Endothelial cell of umbilical vein (primary cell): ENCODE results near the gene MESP1. TPM values are rescaled to one million over a fixed set of nuclear protein-coding genes. Genes with fewer than 3 reads are reported as not detected.

Experiments
- BruUV-seq: library from RNA; stranded (reverse); fragments of 400-500 nt; replicated peaks from 2 replicates; lab custom pipeline; 2021; lab: Mats Ljungman, UMichigan
- CTCF ChIA-PET: fragments of 300-600, 350-600 bp; sonication (Branson Sonifier 250); formaldehyde crosslinking; loops from one replicate; lab custom pipeline; 2021; ENCODE audit warnings: antibody characterized with exemption, inconsistent platforms; lab: Charles Lee
- POLR2A ChIA-PET: fragments of 300-600, 350-600 bp; sonication (Branson Sonifier 250); formaldehyde crosslinking; loops from one replicate; lab custom pipeline; 2021; ENCODE audit warnings: antibody characterized with exemption, inconsistent platforms; lab: Charles Lee
- DNase-seq: peaks from one replicate; pipeline ENCODE4 v3.0.0-alpha.2; 2011; ENCODE audit warnings: low read depth, low spot score
- FAIRE-seq: peaks from 2 replicates; lab custom pipeline; 2011; peaks lifted over from hg19 to GRCh38; lab: Jason Lieb, UNC
- H2AFZ ChIP-seq: 2 replicates; pipeline ENCODE4 v1.6.0; 2012; ENCODE audit warnings: low read depth, low read length, control low read depth, inconsistent platforms
- H3K27ac ChIP-seq: 2 replicates; pipeline ENCODE4 v1.5.1; 2011; ENCODE audit warnings: low read depth, mild to moderate bottlenecking, control low read depth, low read length, moderate library complexity; ENCODE audit not compliant: insufficient read depth
- H3K27me3 ChIP-seq, 2 experiments: 2 replicates each; pipeline versions ENCODE4 v1.6.0 to v1.6.1; 2011; ENCODE audit warnings: low read length in 2 of 2, mixed read lengths in 1 of 2; ENCODE audit not compliant: control insufficient read depth in 2 of 2, insufficient read depth in 2 of 2
- H3K36me3 ChIP-seq, 2 experiments: 2 replicates in 1 of 2; 3 replicates in 1 of 2; pipeline ENCODE4 v1.5.1; 2011; ENCODE audit warnings: low read length in 2 of 2, mild to moderate bottlenecking in 1 of 2, moderate library complexity in 1 of 2; ENCODE audit not compliant: control insufficient read depth in 2 of 2, insufficient read depth in 2 of 2; ENCODE audit errors: extremely low read depth in 1 of 2
- H3K4me1 ChIP-seq: 3 replicates; pipeline ENCODE4 v1.5.1; 2011; ENCODE audit warnings: mild to moderate bottlenecking, low read length; ENCODE audit not compliant: control insufficient read depth, insufficient read depth; ENCODE audit errors: extremely low read depth
- H3K4me2 ChIP-seq: 2 replicates; pipeline ENCODE4 v1.6.1; 2011; ENCODE audit warnings: low read length, control low read depth, mixed read lengths; ENCODE audit not compliant: insufficient read depth
- H3K4me3 ChIP-seq, 3 experiments: fragments of 200-600 bp in 1 of 3; sonication (generic), shearing (Covaris generic) in 1 of 3; replicated peaks in 1 of 3; 2 replicates each; pipeline ENCODE4 v1.5.1; 2011 to 2016; ENCODE audit warnings: control low read depth in 3 of 3, low read length in 3 of 3, mild to moderate bottlenecking in 2 of 3, inconsistent platforms in 1 of 3, low read depth in 1 of 3, moderate library complexity in 1 of 3; ENCODE audit not compliant: insufficient read depth in 1 of 3
- H3K79me2 ChIP-seq: 2 replicates; pipeline ENCODE4 v1.6.0; 2012; ENCODE audit warnings: low read length, inconsistent platforms; ENCODE audit not compliant: control insufficient read depth, insufficient read depth
- H3K9ac ChIP-seq: replicated peaks from 2 replicates; pipeline ENCODE3; 2011; ENCODE audit warnings: low read length, control low read depth; ENCODE audit not compliant: insufficient read depth; ENCODE audit errors: extremely low read depth
- H3K9me1 ChIP-seq: replicated peaks from 3 replicates; pipeline ENCODE4 v1.6.0; 2011; ENCODE audit warnings: mild to moderate bottlenecking, low read length; ENCODE audit not compliant: control insufficient read depth, insufficient read depth; ENCODE audit errors: extremely low read depth
- H3K9me3 ChIP-seq: replicated peaks from 2 replicates; pipeline ENCODE4 v1.5.1; 2012; ENCODE audit warnings: low read length, inconsistent platforms; ENCODE audit not compliant: control insufficient read depth, insufficient read depth
- H4K20me1 ChIP-seq: replicated peaks from 2 replicates; pipeline ENCODE3; 2011; ENCODE audit warnings: mild to moderate bottlenecking, low read length; ENCODE audit not compliant: control insufficient read depth, insufficient read depth; ENCODE audit errors: extremely low read depth
- CTCF ChIP-seq, 2 donors: IDR thresholded peaks; 1 replicate in 1 of 2; 2 replicates in 1 of 2; pipeline ENCODE4 v1.5.1; 2011; ENCODE audit warnings: low read length in 2 of 2, mild to moderate bottlenecking in 2 of 2, moderate library complexity in 2 of 2, control low read depth in 1 of 2, inconsistent platforms in 1 of 2, low read depth in 1 of 2; ENCODE audit not compliant: insufficient read depth in 1 of 2; ENCODE audit errors: extremely low read depth in 1 of 2
- EZH2 ChIP-seq: IDR thresholded peaks from 2 replicates; pipeline ENCODE4 v1.6.1; 2012; ENCODE audit warnings: borderline replicate concordance, low read depth, mild to moderate bottlenecking, moderate library complexity, low read length, inconsistent platforms; ENCODE audit not compliant: severe bottlenecking
- FOS ChIP-seq: IDR thresholded peaks from 2 replicates; pipeline ENCODE4 v1.6.1; 2011; ENCODE audit warnings: mild to moderate bottlenecking, low read length, moderate library complexity, borderline replicate concordance; ENCODE audit not compliant: insufficient read depth
- GATA2 ChIP-seq: IDR thresholded peaks from 2 replicates; pipeline ENCODE4 v1.7.0; 2011; ENCODE audit warnings: low read depth, mild to moderate bottlenecking, moderate library complexity, mixed read lengths, low read length; ENCODE audit not compliant: insufficient read length, insufficient read depth
- MYC ChIP-seq: IDR thresholded peaks from one replicate; pipeline ENCODE4 v1.6.1; 2011; ENCODE audit warnings: mild to moderate bottlenecking, low read depth, low read length
- POLR2A ChIP-seq: IDR thresholded peaks from 2 replicates; pipeline ENCODE4 v1.6.1; 2012; ENCODE audit warnings: low read depth, mild to moderate bottlenecking, control low read depth, low read length
- POLR2AphosphoS5 ChIP-seq: IDR thresholded peaks from 2 replicates; pipeline ENCODE4 v1.6.1; 2012; ENCODE audit warnings: low read depth, mild to moderate bottlenecking, control low read depth, low read length, moderate library complexity; ENCODE audit not compliant: insufficient read depth
- dilution Hi-C: fragments of 300-500 bp; cut with MboI; formaldehyde crosslinking; loops from one replicate; pipeline ENCODE4 v1.15.0; 2019; ENCODE audit warnings: low sequenced_read_pairs; ENCODE audit not compliant: extremely low pct_ligation_motif_present
- intact Hi-C: fragments of 100-400 bp; cut with micrococcal nuclease; formaldehyde crosslinking; loops from one replicate; pipeline ENCODE4 v1.10.0; 2022
- polyA plus RNA-seq, 4 experiments: library from polyadenylated mRNA; depleted of rRNA in 3 of 4; stranded (reverse) in 3 of 4; unstranded in 1 of 4; fragments of >200 nt; gene quantifications; 2 replicates each; pipeline versions ENCODE4 v1.2.1 to v1.2.3, GENCODE V29; 2011 to 2012; ENCODE audit warnings: missing spikeins in 1 of 4
- total RNA-seq: library from RNA; stranded (reverse); gene quantifications from 2 replicates; pipeline ENCODE4 v1.2.3, GENCODE V29; 2021

MESP1 gene
- total and polyA plus RNA-seq, 2 donors (not counting 3 experiments of a cell fraction or from before 2014, with no cell fraction given) = 0.68 to 1.7 TPM

GRCh38 chr15:89755701-89756100 is 4.7 kb upstream of the MESP1 start:
- FAIRE-seq (no peak), DNase-seq (no peak)
- intact Hi-C loops = no loop called here
- dilution Hi-C loops = loop anchor here (25.0 kb wide), 1 partner anchor 107 kb away; no protein-coding TSS in a partner anchor
- Histone ChIP-seq H3K4me3 (no peak overlapping the region), H3K9me3 (no peaks in the 10 kb centered on the region), H3K79me2 (no peaks in the 10 kb centered on the region), H3K9me1 (no peaks in the 10 kb centered on the region), H3K27ac (no peak overlapping the region), H3K27me3 (peaks cover 0 to 5% of the 10 kb centered on the region in 2 experiments), H4K20me1 (no peaks in the 10 kb centered on the region), H3K4me1 (peaks cover 2% of the 10 kb centered on the region), H3K36me3 (no peaks in the 10 kb centered on the region), H3K4me2 (no peak overlapping the region), H3K9ac (no peak overlapping the region), H2AFZ (no peak overlapping the region)
- ChIA-PET CTCF (interaction anchor here (1.5 to 12.2 kb wide), 4 partner anchors 13 to 133 kb away, joined by 6 to 599 read pairs (median 15); no protein-coding TSS in a partner anchor), POLR2A (no interaction called here)
- TF ChIP-seq EZH2 (no peak), MYC (no peak), GATA2 (no peak)
- BruUV-seq = no TSS peak

GRCh38 chr15:89754361-89755154 is 3.5 kb upstream of the MESP1 start:
- Histone ChIP-seq H3K4me1 (peaks cover 6% of the 10 kb centered on the region), H3K36me3 (no peaks in the 10 kb centered on the region), H3K9ac (no peak overlapping the region), H3K9me3 (no peaks in the 10 kb centered on the region), H3K9me1 (no peaks in the 10 kb centered on the region), H3K27me3 (peaks cover 0 to 5% of the 10 kb centered on the region in 2 experiments), H4K20me1 (no peaks in the 10 kb centered on the region), H2AFZ (no peak overlapping the region), H3K4me2 (no peak overlapping the region), H3K27ac (no peak overlapping the region), H3K79me2 (no peaks in the 10 kb centered on the region), H3K4me3 (no peak overlapping the region)
- FAIRE-seq = no peak
- ChIA-PET CTCF (interaction anchor here (0.7 to 12.2 kb wide), 8 partner anchors 14 to 269 kb away, joined by 3 to 599 read pairs (median 4); partner anchors contain the start of gene ANPEP), POLR2A (interaction anchor here (0.5 kb wide), 1 partner anchor 60 kb away, joined by 4 read pairs; the partner anchor contains the start of gene ANPEP)
- TF ChIP-seq EZH2 (no peak), FOS (no peak), POLR2A (no peak), POLR2AphosphoS5 (no peak), MYC (no peak), CTCF (IDR thresholded peaks at IDR 0.05; ENCODE audit: extremely low read depth in 1 of 2, insufficient read depth in 1 of 2, low read depth in 1 of 2, low read length in 2 of 2) (no peak)
- no TSS peak for BruUV-seq
- dilution Hi-C loops = loop anchor here (25.0 kb wide), 1 partner anchor 108 kb away; no protein-coding TSS in a partner anchor
- no peak for DNase-seq
- intact Hi-C loops = loop anchor here (5.0 kb wide), 1 partner anchor 218 kb away; no protein-coding TSS in a partner anchor
